ENCODE data around the gene MARS1.

The MARS1 gene

DNA sequence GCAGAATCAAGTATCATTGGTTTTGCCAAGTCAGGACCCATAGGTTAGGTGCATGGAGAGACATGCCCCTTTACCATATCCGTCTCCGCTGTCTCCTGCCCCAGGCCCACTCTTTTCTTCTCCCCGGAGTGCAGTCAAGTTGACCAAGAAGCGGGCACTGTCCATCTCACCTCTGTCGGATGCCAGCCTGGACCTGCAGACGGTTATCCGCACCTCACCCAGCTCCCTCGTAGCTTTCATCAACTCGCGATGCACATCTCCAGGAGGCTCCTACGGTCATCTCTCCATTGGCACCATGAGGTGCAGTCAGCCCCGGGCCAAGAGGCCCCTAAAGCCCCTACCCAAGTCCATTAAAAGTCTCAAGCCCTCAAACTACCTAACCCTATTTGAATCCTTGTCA is 23.3 kb upstream of the MARS1 start:
- TF ChIP-seq SIN3A (IDR thresholded peaks at IDR 0.05; ENCODE audit: borderline replicate concordance, insufficient read depth, low read length) = no peak
- no peak for TF ChIP-seq FOXP2 (optimal IDR thresholded peaks at IDR 0.05; ENCODE audit: borderline replicate concordance, extremely low read depth, extremely low read length, insufficient read depth)
- no peak for TF ChIP-seq POLR2AphosphoS5 (IDR thresholded peaks at IDR 0.05; ENCODE audit: low read depth, low read length)
- TF ChIP-seq, protein P1, sequence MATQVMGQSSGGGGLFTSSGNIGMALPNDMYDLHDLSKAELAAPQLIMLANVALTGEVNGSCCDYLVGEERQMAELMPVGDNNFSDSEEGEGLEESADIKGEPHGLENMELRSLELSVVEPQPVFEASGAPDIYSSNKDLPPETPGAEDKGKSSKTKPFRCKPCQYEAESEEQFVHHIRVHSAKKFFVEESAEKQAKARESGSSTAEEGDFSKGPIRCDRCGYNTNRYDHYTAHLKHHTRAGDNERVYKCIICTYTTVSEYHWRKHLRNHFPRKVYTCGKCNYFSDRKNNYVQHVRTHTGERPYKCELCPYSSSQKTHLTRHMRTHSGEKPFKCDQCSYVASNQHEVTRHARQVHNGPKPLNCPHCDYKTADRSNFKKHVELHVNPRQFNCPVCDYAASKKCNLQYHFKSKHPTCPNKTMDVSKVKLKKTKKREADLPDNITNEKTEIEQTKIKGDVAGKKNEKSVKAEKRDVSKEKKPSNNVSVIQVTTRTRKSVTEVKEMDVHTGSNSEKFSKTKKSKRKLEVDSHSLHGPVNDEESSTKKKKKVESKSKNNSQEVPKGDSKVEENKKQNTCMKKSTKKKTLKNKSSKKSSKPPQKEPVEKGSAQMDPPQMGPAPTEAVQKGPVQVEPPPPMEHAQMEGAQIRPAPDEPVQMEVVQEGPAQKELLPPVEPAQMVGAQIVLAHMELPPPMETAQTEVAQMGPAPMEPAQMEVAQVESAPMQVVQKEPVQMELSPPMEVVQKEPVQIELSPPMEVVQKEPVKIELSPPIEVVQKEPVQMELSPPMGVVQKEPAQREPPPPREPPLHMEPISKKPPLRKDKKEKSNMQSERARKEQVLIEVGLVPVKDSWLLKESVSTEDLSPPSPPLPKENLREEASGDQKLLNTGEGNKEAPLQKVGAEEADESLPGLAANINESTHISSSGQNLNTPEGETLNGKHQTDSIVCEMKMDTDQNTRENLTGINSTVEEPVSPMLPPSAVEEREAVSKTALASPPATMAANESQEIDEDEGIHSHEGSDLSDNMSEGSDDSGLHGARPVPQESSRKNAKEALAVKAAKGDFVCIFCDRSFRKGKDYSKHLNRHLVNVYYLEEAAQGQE (IDR thresholded peaks at IDR 0.05; ENCODE audit: insufficient read depth in 1 of 2, low read depth in 2 of 2, low read length in 2 of 2) = no peak
- TF ChIP-seq TAF1 (IDR thresholded peaks at IDR 0.05; ENCODE audit: borderline replicate concordance, insufficient read depth, low read length) = no peak

DNA sequence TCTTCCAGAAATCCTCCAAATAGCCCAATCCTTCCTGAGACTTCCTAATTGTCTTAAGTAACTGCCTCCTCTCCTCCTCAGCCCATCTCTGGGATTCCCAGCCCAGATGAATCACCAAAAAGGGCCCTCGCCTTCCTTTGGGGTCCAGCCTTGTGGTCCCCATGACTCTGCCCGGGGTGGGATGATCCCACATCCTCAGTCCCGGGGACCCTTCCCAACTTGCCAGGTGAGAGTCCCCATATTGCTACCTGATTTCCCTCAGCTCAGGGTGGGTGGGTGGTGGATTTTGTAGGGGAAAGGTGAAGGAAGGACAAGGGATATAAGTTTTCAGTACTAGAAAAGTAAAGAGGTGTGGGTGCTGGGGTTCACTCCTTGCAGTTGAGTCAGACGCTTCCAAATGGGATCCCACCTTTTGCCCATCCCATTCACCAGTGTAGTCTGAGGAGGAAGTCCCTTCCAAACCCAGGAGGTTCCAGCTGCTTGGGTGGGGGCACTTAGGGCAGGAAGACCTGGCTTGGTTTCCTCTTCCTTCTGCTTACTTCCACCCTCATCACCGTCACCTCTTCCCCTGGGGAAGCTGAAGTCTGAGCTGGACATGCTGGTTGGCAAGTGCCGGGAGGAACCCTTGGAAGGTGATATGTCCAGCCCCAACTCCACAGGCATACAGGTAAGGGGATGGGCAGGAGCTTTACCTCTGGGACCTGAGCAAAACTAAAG is 22.7 kb upstream of the MARS1 start:
- TF ChIP-seq TAF1 (IDR thresholded peaks at IDR 0.05; ENCODE audit: borderline replicate concordance, insufficient read depth, low read length) (no peak), FOXP2 (optimal IDR thresholded peaks at IDR 0.05; ENCODE audit: borderline replicate concordance, extremely low read depth, extremely low read length, insufficient read depth) (no peak), SIN3A (IDR thresholded peaks at IDR 0.05; ENCODE audit: borderline replicate concordance, insufficient read depth, low read length) (no peak)
- TF ChIP-seq, protein P1 (IDR thresholded peaks at IDR 0.05; ENCODE audit: insufficient read depth in 1 of 2, low read depth in 2 of 2, low read length in 2 of 2) = no peak

DNA sequence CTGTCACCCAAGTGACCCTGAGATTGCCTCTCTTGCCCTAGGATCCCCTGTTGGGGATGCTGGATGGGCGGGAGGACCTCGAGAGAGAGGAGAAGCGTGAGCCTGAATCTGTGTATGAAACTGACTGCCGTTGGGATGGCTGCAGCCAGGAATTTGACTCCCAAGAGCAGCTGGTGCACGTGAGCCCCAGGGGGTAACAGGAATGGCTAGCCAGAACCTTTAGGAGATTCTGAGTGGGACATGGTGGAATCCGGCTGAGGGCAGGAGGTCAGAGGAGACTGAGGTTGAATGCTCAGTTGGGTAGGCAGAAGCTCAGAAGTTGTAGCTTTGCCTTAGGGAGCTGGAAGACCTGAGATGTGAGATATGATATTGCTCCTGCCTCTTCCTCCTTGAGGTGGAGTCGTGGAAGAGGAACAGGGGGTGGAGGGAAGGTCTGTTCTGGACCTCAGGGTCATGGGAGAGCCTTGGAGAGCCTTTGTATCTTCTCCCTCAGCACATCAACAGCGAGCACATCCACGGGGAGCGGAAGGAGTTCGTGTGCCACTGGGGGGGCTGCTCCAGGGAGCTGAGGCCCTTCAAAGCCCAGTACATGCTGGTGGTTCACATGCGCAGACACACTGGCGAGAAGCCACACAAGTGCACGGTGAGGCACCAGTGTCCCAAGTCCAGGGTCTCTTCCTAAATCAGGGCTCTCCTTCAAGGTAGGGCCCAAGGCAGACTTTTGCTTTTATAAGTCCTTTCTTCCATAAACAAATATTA is 21.9 kb upstream of the MARS1 start:
- no peak for TF ChIP-seq POLR2AphosphoS5 (IDR thresholded peaks at IDR 0.05; ENCODE audit: low read depth, low read length)
- no peak for TF ChIP-seq SIN3A (IDR thresholded peaks at IDR 0.05; ENCODE audit: borderline replicate concordance, insufficient read depth, low read length)
- TF ChIP-seq TAF1 (IDR thresholded peaks at IDR 0.05; ENCODE audit: borderline replicate concordance, insufficient read depth, low read length) = no peak
- TF ChIP-seq FOXP2 (optimal IDR thresholded peaks at IDR 0.05; ENCODE audit: borderline replicate concordance, extremely low read depth, extremely low read length, insufficient read depth) = no peak
- TF ChIP-seq, protein P1 (IDR thresholded peaks at IDR 0.05; ENCODE audit: insufficient read depth in 1 of 2, low read depth in 2 of 2, low read length in 2 of 2) = no peak

DNA sequence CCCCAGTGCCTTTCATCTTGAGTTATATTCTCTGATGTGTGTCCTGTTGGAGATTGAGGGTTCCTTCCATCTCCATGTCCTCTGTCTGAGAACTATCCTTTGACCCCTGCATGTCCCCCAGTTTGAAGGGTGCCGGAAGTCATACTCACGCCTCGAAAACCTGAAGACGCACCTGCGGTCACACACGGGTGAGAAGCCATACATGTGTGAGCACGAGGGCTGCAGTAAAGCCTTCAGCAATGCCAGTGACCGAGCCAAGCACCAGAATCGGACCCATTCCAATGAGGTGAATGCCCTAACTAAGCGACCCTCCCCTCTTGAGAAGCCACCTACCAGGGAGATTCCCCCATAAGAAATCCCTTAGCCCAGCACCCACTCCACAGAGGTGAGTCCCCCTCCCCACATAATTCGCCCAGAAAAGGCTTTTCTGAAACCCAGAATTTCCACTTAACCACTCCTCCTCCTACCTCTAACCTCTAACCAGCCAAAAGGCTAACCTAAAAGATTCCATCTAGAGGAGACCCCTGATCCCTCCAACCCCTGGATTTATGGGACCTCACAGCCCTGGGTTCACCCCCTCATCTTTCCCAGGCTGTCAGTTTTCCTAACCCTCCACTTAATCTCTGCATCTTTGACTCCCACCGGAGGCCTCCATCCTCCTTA is 20.5 kb upstream of the MARS1 start:
- TF ChIP-seq FOXP2 (optimal IDR thresholded peaks at IDR 0.05; ENCODE audit: borderline replicate concordance, extremely low read depth, extremely low read length, insufficient read depth) (no peak), SIN3A (IDR thresholded peaks at IDR 0.05; ENCODE audit: borderline replicate concordance, insufficient read depth, low read length) (no peak), TAF1 (IDR thresholded peaks at IDR 0.05; ENCODE audit: borderline replicate concordance, insufficient read depth, low read length) (no peak), POLR2AphosphoS5 (IDR thresholded peaks at IDR 0.05; ENCODE audit: low read depth, low read length) (no peak)
- TF ChIP-seq, protein P1 (IDR thresholded peaks at IDR 0.05; ENCODE audit: insufficient read depth in 1 of 2, low read depth in 2 of 2, low read length in 2 of 2) = no peak
